Measurements from ENCODE around the gene ADGRD1.

DNA sequence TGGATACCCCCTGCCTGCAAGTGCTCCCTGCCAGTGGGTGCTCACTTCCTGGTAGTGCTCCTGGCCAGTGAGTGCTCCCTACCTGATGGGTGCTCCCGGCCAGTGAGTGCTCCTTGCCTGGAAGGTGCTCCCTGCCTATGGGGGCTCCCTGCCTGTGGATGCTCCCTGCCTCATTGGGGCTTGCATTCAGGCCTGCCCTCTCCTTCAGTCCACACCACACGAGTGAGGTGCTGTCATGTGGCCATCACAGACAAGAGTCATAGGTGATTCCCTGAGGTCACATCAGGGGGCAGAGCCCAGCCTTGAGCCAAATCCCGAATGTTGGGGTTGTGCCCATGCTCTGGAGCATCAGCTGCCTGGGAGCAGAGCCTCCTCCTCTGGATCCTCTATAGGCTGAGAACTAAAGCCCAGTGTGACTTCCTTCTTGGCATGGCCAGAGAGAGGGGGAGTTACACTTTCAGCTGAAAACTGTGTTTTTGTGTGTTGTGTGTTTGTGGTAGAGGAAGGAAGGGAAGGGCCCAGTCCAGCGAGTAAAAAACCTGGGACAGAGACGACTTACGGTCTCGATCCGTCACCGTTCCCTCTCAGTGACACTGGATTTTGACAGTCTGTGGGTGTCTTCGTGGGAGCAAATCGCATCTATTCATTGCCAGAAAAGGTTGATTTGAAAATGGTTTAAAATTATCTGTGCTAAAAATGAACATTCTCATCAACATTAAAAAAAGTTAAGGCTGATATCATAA lies 136.0 kb downstream of the ADGRD1 start:
- TF ChIP-seq NFIC (IDR thresholded peaks at IDR 0.05) (no peak), TAF1 (IDR thresholded peaks at IDR 0.05; ENCODE audit: low read depth) (no peak), TEAD4 (IDR thresholded peaks at IDR 0.05) (no peak), USF1 (IDR thresholded peaks at IDR 0.05) (no peak), MAX (IDR thresholded peaks at IDR 0.05) (no peak), EGR1 (IDR thresholded peaks at IDR 0.05) (no peak), YY1 (IDR thresholded peaks at IDR 0.05; ENCODE audit: low read depth) (no peak), ZBTB7A (IDR thresholded peaks at IDR 0.05; ENCODE audit: low read depth) (no peak), EP300 (IDR thresholded peaks at IDR 0.05; ENCODE audit: borderline replicate concordance) (no peak), CEBPB (IDR thresholded peaks at IDR 0.05) (no peak), CREB1 (IDR thresholded peaks at IDR 0.05; ENCODE audit: low read depth) (no peak)
- TF ChIP-seq, protein P1, sequence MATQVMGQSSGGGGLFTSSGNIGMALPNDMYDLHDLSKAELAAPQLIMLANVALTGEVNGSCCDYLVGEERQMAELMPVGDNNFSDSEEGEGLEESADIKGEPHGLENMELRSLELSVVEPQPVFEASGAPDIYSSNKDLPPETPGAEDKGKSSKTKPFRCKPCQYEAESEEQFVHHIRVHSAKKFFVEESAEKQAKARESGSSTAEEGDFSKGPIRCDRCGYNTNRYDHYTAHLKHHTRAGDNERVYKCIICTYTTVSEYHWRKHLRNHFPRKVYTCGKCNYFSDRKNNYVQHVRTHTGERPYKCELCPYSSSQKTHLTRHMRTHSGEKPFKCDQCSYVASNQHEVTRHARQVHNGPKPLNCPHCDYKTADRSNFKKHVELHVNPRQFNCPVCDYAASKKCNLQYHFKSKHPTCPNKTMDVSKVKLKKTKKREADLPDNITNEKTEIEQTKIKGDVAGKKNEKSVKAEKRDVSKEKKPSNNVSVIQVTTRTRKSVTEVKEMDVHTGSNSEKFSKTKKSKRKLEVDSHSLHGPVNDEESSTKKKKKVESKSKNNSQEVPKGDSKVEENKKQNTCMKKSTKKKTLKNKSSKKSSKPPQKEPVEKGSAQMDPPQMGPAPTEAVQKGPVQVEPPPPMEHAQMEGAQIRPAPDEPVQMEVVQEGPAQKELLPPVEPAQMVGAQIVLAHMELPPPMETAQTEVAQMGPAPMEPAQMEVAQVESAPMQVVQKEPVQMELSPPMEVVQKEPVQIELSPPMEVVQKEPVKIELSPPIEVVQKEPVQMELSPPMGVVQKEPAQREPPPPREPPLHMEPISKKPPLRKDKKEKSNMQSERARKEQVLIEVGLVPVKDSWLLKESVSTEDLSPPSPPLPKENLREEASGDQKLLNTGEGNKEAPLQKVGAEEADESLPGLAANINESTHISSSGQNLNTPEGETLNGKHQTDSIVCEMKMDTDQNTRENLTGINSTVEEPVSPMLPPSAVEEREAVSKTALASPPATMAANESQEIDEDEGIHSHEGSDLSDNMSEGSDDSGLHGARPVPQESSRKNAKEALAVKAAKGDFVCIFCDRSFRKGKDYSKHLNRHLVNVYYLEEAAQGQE (IDR thresholded peaks at IDR 0.05; ENCODE audit: low read depth): no peak
